ENCODE measurements around the gene NR2F2.

DNA sequence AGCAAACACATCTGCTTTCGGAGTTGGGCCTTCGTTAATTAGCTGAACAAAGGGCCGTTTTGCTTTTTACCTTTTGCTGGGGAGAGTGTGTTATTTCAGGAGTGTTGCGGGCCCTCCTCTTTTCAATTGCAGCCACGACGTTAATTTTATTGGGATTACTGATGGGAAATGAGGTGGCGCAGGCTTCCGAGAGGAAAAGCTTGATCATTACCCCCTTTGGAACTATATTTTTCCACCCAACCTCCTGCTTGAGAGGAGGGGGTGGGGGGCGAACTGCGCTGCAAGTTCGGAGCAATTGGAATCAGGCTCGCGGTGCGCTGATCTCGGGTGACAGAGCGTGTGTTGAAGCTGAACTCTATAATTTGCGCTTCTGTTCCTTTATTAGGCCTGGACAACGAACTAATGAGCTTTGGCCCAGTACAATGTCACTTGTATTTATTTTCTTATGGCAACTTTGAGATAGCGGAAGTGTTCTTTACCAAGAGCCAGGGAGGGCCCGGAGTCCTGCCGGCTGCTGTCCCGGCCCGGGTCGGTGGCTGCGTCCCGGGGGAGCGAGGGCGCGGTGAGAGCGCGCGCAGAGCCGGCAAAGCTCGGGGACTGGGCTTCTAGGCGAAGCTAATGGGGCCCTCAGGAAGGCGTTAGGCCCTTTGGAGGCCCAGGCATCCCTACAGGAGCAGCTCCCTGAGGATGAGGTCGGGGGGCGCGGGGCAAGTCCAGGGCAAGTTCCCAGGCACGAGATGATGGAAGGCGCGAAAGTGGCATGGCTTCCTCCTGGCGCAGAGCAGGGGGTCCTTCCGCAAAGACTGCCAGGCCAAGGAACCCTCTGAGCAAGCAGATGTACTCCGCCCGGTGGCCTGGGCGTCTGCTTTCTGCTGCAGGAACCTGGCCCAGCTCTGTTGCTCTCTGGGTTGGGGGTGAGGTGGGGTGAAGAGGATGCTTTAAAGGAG lies 12.9 kb downstream of the NR2F2 start:
- TF ChIP-seq YY1 (IDR thresholded peaks at IDR 0.05; ENCODE audit: insufficient read depth, insufficient read length) (no peak), SUZ12 (IDR thresholded peaks at IDR 0.05; ENCODE audit: extremely low read depth, insufficient read depth, insufficient read length) (peak; percentile 82), ZNF274 (IDR thresholded peaks at IDR 0.05; ENCODE audit: low read depth, low read length) (no peak)
